GM19025 (cell line): Measurements from ENCODE around the gene PCP4.

ENCODE experiments used
- ATAC-seq: cut with Tn5 transposase; IDR thresholded peaks from one replicate; pipeline ENCODE4 v1.9.1; 2021; ENCODE audit warnings: mild to moderate bottlenecking, low read depth, moderate library complexity; ENCODE audit not compliant: unreplicated experiment

PCP4 gene

DNA sequence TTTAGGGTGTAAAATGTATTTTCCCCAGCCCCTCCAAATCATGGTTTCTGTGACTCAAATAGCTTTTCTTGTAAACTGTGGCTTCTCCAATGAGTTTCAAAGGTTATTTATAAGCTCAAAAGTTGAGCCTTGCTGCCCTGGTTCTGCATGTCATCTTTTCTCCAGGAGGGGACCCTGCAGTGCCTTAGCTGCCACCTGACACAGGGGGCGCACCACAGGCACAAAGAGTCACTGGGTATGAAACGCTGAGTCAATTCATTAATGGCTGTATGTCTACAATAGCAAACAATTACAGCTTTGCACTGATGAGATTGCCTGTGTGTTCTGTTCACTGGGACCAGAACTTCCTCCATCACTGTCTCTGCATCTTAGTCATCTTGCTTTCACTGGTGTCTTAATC is 100.8 kb downstream of the PCP4 start:
- ATAC-seq = no peak

DNA sequence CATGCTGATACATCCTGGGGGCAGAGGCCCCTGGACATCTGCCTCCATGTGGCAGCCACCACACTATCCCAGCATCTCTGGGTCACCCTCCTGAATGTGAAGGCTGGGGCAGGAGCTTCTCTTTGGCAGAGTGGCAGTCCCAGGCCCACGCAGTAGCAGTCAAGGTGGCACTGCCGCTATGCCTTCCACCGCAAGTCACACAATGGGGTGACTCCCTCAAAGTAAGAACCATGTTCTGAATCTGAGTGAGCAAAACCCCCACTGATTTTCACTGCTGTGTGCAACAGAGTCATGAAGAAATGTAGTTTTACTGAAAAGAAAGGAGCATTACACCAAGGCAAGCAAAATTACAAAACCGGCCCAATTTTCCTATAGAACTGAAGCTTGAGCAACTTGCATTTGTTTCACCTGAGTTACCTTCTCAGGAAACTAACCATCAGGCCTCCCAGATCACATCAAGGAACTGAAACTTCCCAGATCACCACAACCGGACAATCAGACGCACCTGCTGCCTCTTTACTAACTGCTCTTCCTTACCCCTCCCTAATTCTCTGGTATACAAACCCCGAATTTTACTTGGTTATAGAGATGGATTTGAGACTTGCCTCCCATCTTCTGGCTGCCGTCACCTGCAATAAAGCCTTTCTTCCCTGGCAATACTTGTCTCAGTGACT is 102.6 kb downstream of the PCP4 start:
- no peak for ATAC-seq

DNA sequence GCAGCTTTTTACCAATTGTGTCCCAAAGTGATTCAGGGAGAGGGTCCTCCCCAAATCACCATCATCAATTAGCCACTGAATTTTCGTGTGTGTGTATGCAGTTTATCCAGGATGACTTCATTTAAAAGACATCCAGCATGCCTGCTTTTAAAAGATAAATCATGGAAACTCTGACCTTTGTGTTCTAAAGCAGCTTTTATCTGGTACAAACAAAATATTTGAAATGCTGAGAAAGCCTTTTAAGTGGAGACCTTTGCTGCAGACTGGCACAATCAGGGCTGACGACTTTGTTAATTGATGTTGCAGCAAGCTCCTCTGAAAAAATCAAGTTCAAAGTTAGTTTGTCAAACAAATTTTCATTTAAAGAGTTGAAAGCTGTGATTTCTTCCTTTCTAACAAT is 104.7 kb downstream of the PCP4 start:
- ATAC-seq = no peak

DNA sequence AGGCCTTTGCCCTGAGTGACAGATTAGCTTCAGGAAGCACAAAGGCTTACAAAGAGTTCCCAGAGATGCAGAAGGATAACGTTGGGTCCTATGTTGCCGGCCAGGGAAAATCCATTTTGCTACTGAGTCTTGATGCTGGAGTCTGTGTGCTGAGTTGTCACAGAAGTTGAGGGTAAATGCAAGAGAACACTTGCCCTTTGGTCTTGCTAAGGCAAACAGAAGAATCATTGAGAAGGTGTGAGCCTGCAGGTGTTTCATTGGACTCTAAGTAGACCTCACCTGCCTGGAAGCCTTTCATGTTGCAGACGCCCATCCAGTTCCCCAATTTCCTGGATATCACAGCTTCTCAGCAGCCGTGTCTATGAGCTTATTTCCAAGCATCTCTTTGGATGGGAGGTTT is 105.2 kb downstream of the PCP4 start:
- no peak for ATAC-seq

DNA sequence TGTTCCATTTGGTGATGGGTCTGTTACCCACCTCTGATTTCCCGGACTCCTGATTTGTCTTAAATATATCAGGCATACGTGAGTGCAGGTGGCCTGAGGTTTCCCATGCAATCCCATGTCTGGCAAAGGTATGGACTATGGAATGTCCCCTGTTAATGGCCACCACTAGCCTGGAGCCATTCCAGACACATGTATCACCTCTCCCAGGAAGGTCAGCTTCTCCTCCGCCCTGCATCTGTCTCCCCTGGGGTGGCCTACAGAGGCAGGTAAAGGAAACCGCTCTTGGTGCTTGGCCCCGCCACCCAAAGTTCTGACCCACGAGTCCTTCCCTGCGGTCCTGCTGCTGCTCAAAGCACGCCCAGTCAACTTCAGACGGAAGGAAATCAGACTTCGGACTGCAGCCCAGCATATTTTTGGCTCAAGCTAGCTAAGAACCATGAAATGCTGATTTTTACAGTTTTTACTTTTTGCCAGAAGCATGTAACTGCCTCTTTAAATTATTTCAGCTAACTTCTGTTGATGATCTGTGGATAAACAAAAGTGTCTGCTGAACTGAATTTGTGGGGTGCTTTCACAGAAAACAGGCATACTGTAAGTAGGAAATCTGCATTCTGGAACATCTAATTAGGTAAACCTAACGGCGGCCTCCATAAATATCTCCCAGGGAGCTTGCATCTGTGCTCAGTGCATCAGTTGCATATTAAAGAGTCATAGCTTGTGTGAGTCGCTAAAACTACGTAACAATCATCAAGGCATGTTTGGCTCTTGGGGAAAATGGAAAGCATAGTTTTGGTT is 105.9 kb downstream of the PCP4 start:
- ATAC-seq = no peak

DNA sequence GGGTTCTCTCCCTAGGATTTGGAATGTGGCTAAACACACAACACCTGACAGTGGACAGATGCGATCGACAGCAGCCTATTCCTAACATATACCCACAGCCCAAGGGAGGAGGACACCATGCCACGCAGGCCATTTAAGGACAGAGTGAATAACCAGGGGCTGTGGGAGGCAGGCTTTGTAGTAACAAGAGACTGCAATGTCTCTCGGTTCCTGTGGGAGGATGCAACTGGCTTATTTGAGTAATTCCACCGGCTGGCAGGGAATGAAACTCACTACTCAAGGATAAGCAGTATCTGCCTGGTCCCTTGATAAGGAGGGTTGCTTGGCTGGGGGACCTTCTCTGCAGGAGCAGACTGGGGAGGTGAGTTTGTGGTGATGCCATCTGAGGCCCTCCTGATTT is 109.6 kb downstream of the PCP4 start:
- no peak for ATAC-seq
